Aortic smooth muscle cell (primary cell): ENCODE measurements around the gene MYT1. TPM values are rescaled to one million over a fixed set of nuclear protein-coding genes. Genes with fewer than 3 reads are reported as not detected.

Experiments
- total RNA-seq: library from RNA; depleted of rRNA; stranded (reverse); fragments of >200 nt; gene quantifications from 2 replicates; pipeline ENCODE4 v1.2.3, GENCODE V29; 2014

Gene MYT1
- not detected in 2 replicates for total RNA-seq

DNA sequence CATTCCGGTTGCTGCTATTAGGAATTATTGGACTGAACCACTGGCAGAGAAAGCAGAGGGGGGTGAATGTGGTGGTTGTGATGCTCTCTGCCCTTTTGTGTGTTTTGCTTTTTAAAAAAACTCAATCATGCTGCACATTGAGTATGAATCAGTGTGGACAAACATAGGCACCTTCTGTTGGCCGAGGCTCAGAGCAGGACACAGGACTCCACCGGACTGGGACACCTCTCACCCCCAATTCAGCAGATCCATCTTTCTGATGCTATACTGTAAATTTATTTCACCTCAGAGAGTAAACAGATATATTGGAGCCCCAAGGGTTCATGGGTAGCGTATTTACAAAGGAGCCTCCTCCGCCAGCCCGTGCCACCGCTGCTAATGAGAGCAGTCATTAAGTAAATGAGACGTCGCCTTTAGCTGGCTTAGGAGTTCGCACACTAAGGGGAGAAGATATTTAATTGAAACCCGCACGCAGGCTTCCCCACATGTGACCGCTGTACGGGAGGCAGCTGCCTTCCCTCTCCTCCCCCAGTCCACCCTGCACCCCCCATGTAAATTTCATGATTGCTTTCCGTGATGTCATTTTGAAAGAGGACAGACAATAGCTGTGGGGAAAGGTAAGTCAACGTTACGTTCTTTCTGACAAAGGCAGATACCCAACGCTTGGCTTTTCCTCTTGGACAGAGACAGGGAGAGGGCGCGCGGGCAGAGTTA lies at the start of gene MYT1:
Gene MYT1, plus strand, starts transcription at position 330 of the 714 bp plus-strand sequence. CDS start 34,410 bp downstream, outside the sequence.

DNA sequence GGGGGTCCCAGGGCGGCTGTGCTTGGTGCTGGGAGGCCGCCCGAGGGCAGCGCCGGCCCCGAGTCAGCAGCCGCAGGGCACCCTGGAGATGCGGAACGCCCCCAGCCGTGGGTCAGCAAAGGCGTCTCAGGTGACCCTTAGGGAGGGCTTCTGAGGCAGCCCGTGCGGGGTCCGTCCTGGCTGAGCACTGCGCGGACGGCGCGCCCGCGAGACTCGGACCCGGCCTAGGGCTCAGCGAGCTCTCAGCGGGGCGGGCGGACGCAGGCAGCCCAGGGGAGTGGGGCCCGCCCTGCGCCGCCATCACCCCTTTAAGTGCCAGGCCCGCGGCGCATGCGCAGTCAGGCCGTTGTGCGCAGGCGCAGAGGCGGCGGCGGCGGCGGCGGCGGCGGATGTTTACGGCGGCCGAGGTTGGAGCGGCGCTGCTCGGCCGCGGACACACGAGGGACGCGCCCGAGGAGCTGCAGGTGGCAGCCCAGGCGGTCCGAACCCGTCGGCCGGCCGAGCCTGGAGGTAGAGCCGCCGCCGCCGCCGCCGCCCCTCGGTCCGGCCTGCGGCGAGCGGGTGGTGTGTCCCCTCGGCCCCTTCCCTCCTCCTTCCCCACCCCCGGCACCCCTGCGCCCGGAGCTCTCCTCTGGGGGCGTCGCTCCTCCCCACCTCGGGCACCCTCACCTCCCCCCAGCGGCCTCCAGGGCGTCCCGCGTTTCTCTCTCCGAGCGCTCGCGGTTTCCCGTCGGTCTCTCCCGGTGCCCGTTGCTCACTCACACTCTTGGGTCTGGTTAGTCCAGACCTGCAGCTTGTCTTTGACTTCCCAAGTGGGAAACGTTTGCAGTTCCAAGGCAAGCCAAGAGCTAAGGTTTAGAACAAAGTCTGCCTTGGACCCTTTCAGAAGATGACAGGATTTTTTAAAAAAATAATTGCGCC lies 91.4 kb downstream of the MYT1 start, which contains the start of gene PCMTD2:
Gene PCMTD2, plus strand, starts transcription at position 388 of the 921 bp plus-strand sequence. CDS start 4,218 bp downstream, outside the sequence.

Other genes starting within 250 kb of the MYT1 start
- 15.7 and 19.2 TPM in 2 replicates for gene UCKL1, start 208.0 kb upstream of the MYT1 start, total RNA-seq
- 7.0 and 7.2 TPM in 2 replicates for gene ZNF512B, start 194.5 kb upstream of the MYT1 start, total RNA-seq
- gene SAMD10, start 184.8 kb upstream of the MYT1 start, total RNA-seq: 1.2 and 1.4 TPM in 2 replicates
- 80.3 and 82.0 TPM in 2 replicates for gene PRPF6, start 183.3 kb upstream of the MYT1 start, total RNA-seq
- 0.75 and 1.1 TPM in 2 replicates for gene C20orf204, start 128.3 kb upstream of the MYT1 start, total RNA-seq
- 0.56 and 0.66 TPM in 2 replicates for gene SOX18, start 114.8 kb upstream of the MYT1 start, total RNA-seq
- 28.1 and 29.8 TPM in 2 replicates for gene TCEA2, start 101.3 kb upstream of the MYT1 start, total RNA-seq
- 5.7 and 8.0 TPM in 2 replicates for gene RGS19, start 84.9 kb upstream of the MYT1 start, total RNA-seq
- 0.40 and 1.4 TPM in 2 replicates for gene OPRL1, start 84.4 kb upstream of the MYT1 start, total RNA-seq
- not detected in 2 replicates for gene LKAAEAR1, start 80.1 kb upstream of the MYT1 start, total RNA-seq
- not detected in 2 replicates for gene NPBWR2, start 56.9 kb upstream of the MYT1 start, total RNA-seq
- gene PCMTD2, start 91.3 kb downstream of the MYT1 start, total RNA-seq: 37.7 and 53.3 TPM in 2 replicates